CD14-positive monocyte (primary cell): ENCODE measurements around the gene TXNDC15. TPM values are rescaled to one million over a fixed set of nuclear protein-coding genes. Genes with fewer than 3 reads are reported as not detected.

Source experiments
- DNase-seq, 3 donors: peaks; one replicate each; pipeline ENCODE4 v3.0.0-alpha.2; 2011 to 2022
- H2AFZ ChIP-seq: 2 replicates; pipeline ENCODE4 v1.6.0; 2012; ENCODE audit warnings: mild to moderate bottlenecking, low read depth, low read length, inconsistent platforms; ENCODE audit not compliant: insufficient read depth, poor library complexity, severe bottlenecking
- H3K27ac ChIP-seq, 2 donors: 1 replicate in 1 of 2; 2 replicates in 1 of 2; pipeline ENCODE4 v1.5.1; 2012 to 2013; ENCODE audit warnings: low read length in 2 of 2, control low read depth in 1 of 2, inconsistent platforms in 1 of 2, low read depth in 1 of 2, mild to moderate bottlenecking in 1 of 2
- H3K27me3 ChIP-seq, 2 donors: one replicate each; pipeline versions ENCODE4 v1.6.0 to v1.6.1; 2011 to 2013; ENCODE audit warnings: low read length in 2 of 2; ENCODE audit not compliant: control insufficient read depth in 2 of 2, insufficient read depth in 2 of 2
- H3K36me3 ChIP-seq, 2 donors: replicated peaks in 1 of 2; 1 replicate in 1 of 2; 2 replicates in 1 of 2; pipeline versions ENCODE4 v1.5.1 to v1.6.1; 2012 to 2013; ENCODE audit warnings: low read length in 2 of 2, control low read depth in 1 of 2, inconsistent platforms in 1 of 2, mild to moderate bottlenecking in 1 of 2; ENCODE audit not compliant: insufficient read depth in 2 of 2, control insufficient read depth in 1 of 2
- H3K4me1 ChIP-seq, 2 donors: 1 replicate in 1 of 2; 2 replicates in 1 of 2; pipeline versions ENCODE4 v1.5.1 to v1.6.1; 2012 to 2013; ENCODE audit warnings: low read length in 2 of 2, control low read depth in 1 of 2, inconsistent platforms in 1 of 2, mild to moderate bottlenecking in 1 of 2, moderate library complexity in 1 of 2; ENCODE audit not compliant: insufficient read depth in 2 of 2, control insufficient read depth in 1 of 2
- H3K4me2 ChIP-seq: replicated peaks from 2 replicates; pipeline ENCODE3; 2012; ENCODE audit warnings: low read length, moderate library complexity, mild to moderate bottlenecking; ENCODE audit not compliant: poor library complexity, severe bottlenecking; ENCODE audit errors: extremely low read depth
- H3K4me3 ChIP-seq, 3 experiments: fragments of 200-600 bp in 1 of 3; sonication (generic) in 1 of 3; replicated peaks in 1 of 3; 1 replicate in 2 of 3; 2 replicates in 1 of 3; pipeline ENCODE4 v1.5.1; 2011 to 2013; ENCODE audit warnings: low read length in 3 of 3, mild to moderate bottlenecking in 3 of 3, control low read depth in 2 of 3, low read depth in 2 of 3, inconsistent platforms in 1 of 3, moderate library complexity in 1 of 3
- H3K79me2 ChIP-seq: 2 replicates; pipeline ENCODE4 v1.6.0; 2012; ENCODE audit warnings: mild to moderate bottlenecking, control low read depth, inconsistent platforms, low read length, moderate library complexity; ENCODE audit not compliant: insufficient read depth
- H3K9ac ChIP-seq: 2 replicates; pipeline ENCODE4 v1.6.0; 2017; ENCODE audit warnings: low read length, mild to moderate bottlenecking; ENCODE audit not compliant: insufficient read depth, poor library complexity, severe bottlenecking
- H3K9me3 ChIP-seq, 2 donors: replicated peaks in 1 of 2; 1 replicate in 1 of 2; 2 replicates in 1 of 2; pipeline versions ENCODE4 v1.5.1 to v1.6.1; 2012 to 2013; ENCODE audit warnings: low read length in 2 of 2, control low read depth in 1 of 2; ENCODE audit not compliant: control insufficient read depth in 1 of 2, insufficient read depth in 1 of 2
- H4K20me1 ChIP-seq: 2 replicates; pipeline ENCODE4 v1.6.0; 2012; ENCODE audit warnings: mild to moderate bottlenecking, low read length, control low read depth, moderate library complexity; ENCODE audit not compliant: insufficient read depth
- H3K27ac Mint-ChIP-seq, 7 donors: one replicate each; pipeline ENCODE4 v1.8.0; 2020; ENCODE audit warnings: mild to moderate bottlenecking in 7 of 7, mixed read lengths in 7 of 7, moderate library complexity in 6 of 7, inconsistent platforms in 2 of 7
- H3K27me3 Mint-ChIP-seq, 3 donors: one replicate each; pipeline ENCODE4 v1.8.0; 2021 to 2022; ENCODE audit warnings: low read depth in 3 of 3, mild to moderate bottlenecking in 3 of 3, mixed read lengths in 3 of 3, moderate library complexity in 3 of 3, inconsistent platforms in 1 of 3
- H3K36me3 Mint-ChIP-seq, 2 donors: one replicate each; pipeline ENCODE4 v1.8.0; 2020; ENCODE audit warnings: mixed read lengths in 2 of 2, inconsistent platforms in 1 of 2, mild to moderate bottlenecking in 1 of 2
- H3K4me1 Mint-ChIP-seq: one replicate; pipeline ENCODE4 v1.8.0; 2020; ENCODE audit warnings: mild to moderate bottlenecking, mixed read lengths
- H3K4me3 Mint-ChIP-seq, 2 donors: one replicate each; pipeline ENCODE4 v1.8.0; 2020; ENCODE audit warnings: mild to moderate bottlenecking in 2 of 2, mixed read lengths in 2 of 2, moderate library complexity in 1 of 2
- H3K9me3 Mint-ChIP-seq, 7 donors: one replicate each; pipeline ENCODE4 v1.8.0; 2020 to 2022; ENCODE audit warnings: mixed read lengths in 7 of 7, mild to moderate bottlenecking in 6 of 7, moderate library complexity in 6 of 7, inconsistent platforms in 2 of 7
- CTCF ChIP-seq: fragments of 200-600 bp; IDR thresholded peaks from one replicate; pipeline ENCODE4 v1.8.0; 2022; ENCODE audit warnings: antibody characterized with exemption, mild to moderate bottlenecking
- WGBS: methylation state at CpG from one replicate; pipeline ENCODE4 v1.1.5; 2013; ENCODE audit warnings: missing lambda C conversion rate; ENCODE audit not compliant: insufficient coverage; 5-methylcytosine and 5-hydroxymethylcytosine counted together
- intact Hi-C, 2 donors: fragments of 100-400 bp; cut with micrococcal nuclease; formaldehyde crosslinking; loops; one replicate each; pipeline versions ENCODE4 v1.15.0 to v1.15.1; 2023
- polyA plus RNA-seq, 3 donors: library from polyadenylated mRNA; depleted of rRNA in 1 of 3; unstranded in 2 of 3; stranded (reverse) in 1 of 3; fragments of 300-500 nt in 2 of 3; fragments of >200 nt in 1 of 3; fragmentation: Illumina TruSeq in 2 of 3; gene quantifications; 1 replicate in 2 of 3; 2 replicates in 1 of 3; pipeline ENCODE4 v1.2.3, GENCODE V29; 2012 to 2021

TXNDC15 gene
- polyA plus RNA-seq, 3 donors = 24.1 to 30.9 (median 28.0) TPM

- H3K27me3 Mint-ChIP-seq = no peaks in the 10 kb centered on the region
- H3K27me3 ChIP-seq = no peaks in the 10 kb centered on the region
- H3K27ac Mint-ChIP-seq = no peak overlapping the region
- no peak for TF ChIP-seq CTCF
- intact Hi-C loops = loop anchor here in 1 of 2 donors (10.0 kb wide), 1 partner anchor 86 kb away; the partner anchor contains the start of gene DDX46
- peaks cover 0 to 2% (median 0%) of the 10 kb centered on the region in 7 donors for H3K9me3 Mint-ChIP-seq
- peaks cover 22 to 49% of the 10 kb centered on the region in 2 donors for H3K36me3 Mint-ChIP-seq
- peaks cover 17 to 47% of the 10 kb centered on the region in 2 donors for H3K36me3 ChIP-seq
- H3K4me1 ChIP-seq = peaks cover 7% of the 10 kb centered on the region in 2 donors
- no peak overlapping the region for H2AFZ ChIP-seq
- no peak overlapping the region for H3K4me3 Mint-ChIP-seq
- H3K9ac ChIP-seq = no peak overlapping the region
- H4K20me1 ChIP-seq = no peaks in the 10 kb centered on the region
- no peak for DNase-seq
- H3K4me1 Mint-ChIP-seq = peaks cover 7% of the 10 kb centered on the region
- no peaks in the 10 kb centered on the region for H3K9me3 ChIP-seq
- no peaks in the 10 kb centered on the region for H3K79me2 ChIP-seq
- no peak overlapping the region for H3K4me3 ChIP-seq
- H3K4me2 ChIP-seq = no peak overlapping the region
- WGBS = 100% methylated on average over 1 of the region's 3 CpGs
- H3K27ac ChIP-seq = no peak overlapping the region
These were observed 33.4 kb upstream of the TXNDC15 start for GRCh38 chr5:134840811-134841210.

GRCh38 chr5:134844252-134844651 lies 29.9 kb upstream of the TXNDC15 start:
- Histone ChIP-seq H3K79me2 (peaks cover 33% of the 10 kb centered on the region), H3K4me2 (no peak overlapping the region), H2AFZ (no peak overlapping the region), H3K36me3 (peaks cover 9 to 29% of the 10 kb centered on the region in 2 donors), H3K9ac (no peak overlapping the region), H3K27me3 (no peaks in the 10 kb centered on the region), H3K27ac (no peak overlapping the region), H3K9me3 (no peaks in the 10 kb centered on the region), H3K4me1 (peaks cover 18 to 20% of the 10 kb centered on the region in 2 donors), H3K4me3 (no peak overlapping the region), H4K20me1 (peaks cover 5% of the 10 kb centered on the region)
- no peaks in the 10 kb centered on the region for H3K27me3 Mint-ChIP-seq
- WGBS = no CpG with 5 or more reads among the region's 1 CpG
- H3K27ac Mint-ChIP-seq = peak overlapping the region in 1 of 7 donors; percentile 17
- no peak for DNase-seq
- H3K4me1 Mint-ChIP-seq = peaks cover 23% of the 10 kb centered on the region
- no peak for TF ChIP-seq CTCF
- intact Hi-C loops = loop anchor here in 1 of 2 donors (10.0 kb wide), 1 partner anchor 89 kb away; the partner anchor contains the start of gene DDX46
- peaks cover 0 to 2% (median 0%) of the 10 kb centered on the region in 7 donors for H3K9me3 Mint-ChIP-seq
- H3K4me3 Mint-ChIP-seq = no peak overlapping the region
- H3K36me3 Mint-ChIP-seq = peaks cover 6 to 36% of the 10 kb centered on the region in 2 donors
